Heart left ventricle (tissue), 13 donors: ENCODE measurements around the gene ALDH4A1.

Experiments
- CTCF ChIP-seq, 12 donors: fragments of 200-600 bp; sonication (generic) in 4 of 12; IDR thresholded peaks; one replicate each; pipeline versions ENCODE4 v1.5.0 to v1.8.0; 2018 to 2022; ENCODE audit warnings: antibody characterized with exemption in 12 of 12, mild to moderate bottlenecking in 5 of 12
- POLR2A ChIP-seq, 2 donors: fragments of 450-650 bp; IDR thresholded peaks; one replicate each; pipeline ENCODE4 v1.6.1; 2017; ENCODE audit warnings: antibody characterized with exemption in 2 of 2, mild to moderate bottlenecking in 2 of 2, moderate library complexity in 2 of 2
- donor health status: ischemic (EF 13 %, LVEDD 7.1; RV severe dilation, severe dysfunction).
- donor health status: DM: no; HTN: yes; CAD: no.
- donor health status: DM: no; HTN: no; CAD: no.
- donor health status: ischemic (EF 25% LVEDD 6.9; RV normal size, moderate dysfunction).
- donor health status: ischemic (EF 25% LVEDD 5.7; RV mildly dilated, moderate dysfunction).
- donor health status: ischemic (EF 35%, LVEDD 5.7; RV mildly dilated, moderate dysfunction).
- donor health status: nonischemic (EF 11% LVEDD 7.7; RV severe dilation, severe dysfunction).
- donor health status: DM: yes; HTN: yes; CAD: no.
- donor health status: PGD.
- donor health status: ischemic (EF 29% LVEDD 5.4; RV normal size, mild dysfunction).
- donor health status: nonischemic (EF 23%, LVEDD 6.1; RV moderate dilation, normal function).

DNA sequence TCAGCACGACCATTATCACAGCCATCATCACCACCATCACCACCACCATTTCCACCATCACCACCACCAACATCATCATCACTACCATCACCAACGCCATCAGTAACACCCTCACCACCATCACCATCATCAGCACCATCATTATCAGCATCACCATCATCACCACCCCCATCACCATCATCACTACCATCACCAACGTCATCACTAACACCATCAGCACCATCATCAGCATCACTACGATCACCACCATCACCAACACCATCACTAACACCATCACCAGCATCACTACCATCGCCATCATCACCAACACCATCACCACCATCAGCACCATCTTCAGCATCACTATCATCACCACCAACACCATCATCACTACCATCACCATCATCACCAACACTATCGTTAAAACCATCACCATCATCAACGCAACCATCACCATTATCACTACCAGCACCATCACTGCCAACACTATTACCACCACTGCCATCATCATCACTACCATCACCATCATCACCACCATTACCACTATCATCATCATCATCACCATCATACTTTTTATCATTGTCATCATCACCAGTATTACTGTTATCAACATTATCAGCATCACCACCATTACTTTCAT, 44.2 kb downstream of the ALDH4A1 start:
- TF ChIP-seq POLR2A (IDR thresholded peaks at IDR 0.05) (no peak), CTCF (IDR thresholded peaks at IDR 0.05) (no peak)
